ENCODE measurements around the gene PARVG. TPM values are rescaled to one million over a fixed set of nuclear protein-coding genes. Genes with fewer than 3 reads are reported as not detected.

Gene PARVG
- total and polyA plus RNA-seq, 2 donors (not counting 3 experiments of a cell fraction or from before 2014, with no cell fraction given): 0.82 TPM; not detected in 1

- no peak overlapping the region for H3K9ac ChIP-seq (replicated peaks; ENCODE audit: extremely low read depth, insufficient read depth, low read length)
These were observed 35.2 kb upstream of the PARVG start for GRCh38 chr22:44145544-44145943.

More at GRCh38 chr22:44145544-44145943, 35.2 kb upstream of the PARVG start:
- no peak for TF ChIP-seq MAX (IDR thresholded peaks at IDR 0.05; ENCODE audit: insufficient read depth, insufficient read length)
- TF ChIP-seq JUN (IDR thresholded peaks at IDR 0.05; ENCODE audit: borderline replicate concordance, insufficient read depth, insufficient read length, low read depth): no peak
- no peak for TF ChIP-seq MYC (IDR thresholded peaks at IDR 0.05; ENCODE audit: low read depth, low read length)
- TF ChIP-seq FOS (IDR thresholded peaks at IDR 0.05; ENCODE audit: borderline replicate concordance, insufficient read depth, low read length): no peak
- no peak for TF ChIP-seq CTCF (IDR thresholded peaks at IDR 0.05; ENCODE audit: extremely low read depth in 1 of 2, insufficient read depth in 1 of 2, low read depth in 1 of 2, low read length in 2 of 2)
- no peak for TF ChIP-seq EZH2 (IDR thresholded peaks at IDR 0.05; ENCODE audit: borderline replicate concordance, low read depth, low read length, severe bottlenecking)
- TF ChIP-seq POLR2A (IDR thresholded peaks at IDR 0.05; ENCODE audit: low read depth, low read length): no peak
- no peak for TF ChIP-seq POLR2AphosphoS5 (IDR thresholded peaks at IDR 0.05; ENCODE audit: insufficient read depth, low read depth, low read length)
- TF ChIP-seq GATA2 (IDR thresholded peaks at IDR 0.05; ENCODE audit: insufficient read depth, insufficient read length, low read depth, low read length): no peak
- ChIA-PET POLR2A (no interaction called here), CTCF (no interaction called here)
- intact Hi-C loops (cut with micrococcal nuclease): no loop called here
- Histone ChIP-seq H3K4me3 (replicated peaks in 1 of 3; ENCODE audit: insufficient read depth in 1 of 3, low read depth in 1 of 3, low read length in 3 of 3) (no peak overlapping the region), H3K36me3 (ENCODE audit: control insufficient read depth in 2 of 2, extremely low read depth in 1 of 2, insufficient read depth in 2 of 2, low read length in 2 of 2) (peaks cover 2 to 13% of the 10 kb centered on the region in 2 experiments), H3K79me2 (ENCODE audit: control insufficient read depth, insufficient read depth, low read length) (no peaks in the 10 kb centered on the region), H4K20me1 (replicated peaks; ENCODE audit: control insufficient read depth, extremely low read depth, insufficient read depth, low read length) (no peaks in the 10 kb centered on the region), H3K27me3 (ENCODE audit: control insufficient read depth in 2 of 2, insufficient read depth in 2 of 2, low read length in 2 of 2) (no peaks in the 10 kb centered on the region), H3K4me2 (ENCODE audit: insufficient read depth, low read length) (no peak overlapping the region), H3K27ac (ENCODE audit: insufficient read depth, low read depth, low read length) (no peak overlapping the region), H3K9me3 (replicated peaks; ENCODE audit: control insufficient read depth, insufficient read depth, low read length) (no peaks in the 10 kb centered on the region), H3K9me1 (replicated peaks; ENCODE audit: control insufficient read depth, extremely low read depth, insufficient read depth, low read length) (no peaks in the 10 kb centered on the region), H2AFZ (ENCODE audit: low read depth, low read length) (no peak overlapping the region), H3K4me1 (ENCODE audit: control insufficient read depth, extremely low read depth, insufficient read depth, low read length) (no peaks in the 10 kb centered on the region)
- BruUV-seq (replicated peaks): no TSS peak
- FAIRE-seq (no peak), DNase-seq (ENCODE audit: low read depth, low spot score) (no peak)
- dilution Hi-C loops (cut with MboI; ENCODE audit: extremely low pct_ligation_motif_present, low sequenced_read_pairs): no loop called here

Data from endothelial cell of umbilical vein (primary cell).